A172 (cell line): ENCODE results near the gene INHBE. TPM values are rescaled to one million over a fixed set of nuclear protein-coding genes. Genes with fewer than 3 reads are reported as not detected.
"Not testable (repeated sequence)": the region's sequence is repeated elsewhere in the genome, so short reads cannot be mapped to it uniquely, and the experiment has no call there.

Experiments used
- DNase-seq: peaks from one replicate; pipeline ENCODE4 v3.0.0-alpha.2; 2015; ENCODE audit warnings: low spot score
- total RNA-seq: library from RNA; depleted of rRNA; stranded (reverse); fragments of >200 nt; shearing (Covaris generic); gene quantifications from 2 replicates; pipeline ENCODE4 v1.2.3, GENCODE V29; 2014; rRNA removed

INHBE gene
- total RNA-seq, 1 experiment from 2014 or later, result 0.17 TPM

DNA sequence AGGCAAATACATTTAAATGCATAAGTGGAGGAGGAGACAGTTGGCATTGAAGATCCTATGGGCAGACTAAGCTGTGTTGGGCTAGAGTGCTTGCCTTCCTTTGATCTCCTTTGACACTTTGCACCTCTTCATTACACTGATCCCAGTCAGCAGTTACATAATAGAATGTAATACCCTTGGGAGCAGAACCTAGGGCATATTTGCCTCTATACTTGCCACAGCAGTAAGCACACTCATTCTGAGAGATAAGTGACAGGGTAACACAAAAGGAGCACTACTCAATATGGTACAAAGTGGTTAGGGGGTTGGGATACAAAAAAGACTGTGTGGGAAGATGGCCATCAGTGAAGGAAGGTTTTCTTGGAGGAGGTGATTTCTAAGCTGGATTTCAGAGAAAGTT, 41.7 kb downstream of the INHBE start:
- no peak for DNase-seq

DNA sequence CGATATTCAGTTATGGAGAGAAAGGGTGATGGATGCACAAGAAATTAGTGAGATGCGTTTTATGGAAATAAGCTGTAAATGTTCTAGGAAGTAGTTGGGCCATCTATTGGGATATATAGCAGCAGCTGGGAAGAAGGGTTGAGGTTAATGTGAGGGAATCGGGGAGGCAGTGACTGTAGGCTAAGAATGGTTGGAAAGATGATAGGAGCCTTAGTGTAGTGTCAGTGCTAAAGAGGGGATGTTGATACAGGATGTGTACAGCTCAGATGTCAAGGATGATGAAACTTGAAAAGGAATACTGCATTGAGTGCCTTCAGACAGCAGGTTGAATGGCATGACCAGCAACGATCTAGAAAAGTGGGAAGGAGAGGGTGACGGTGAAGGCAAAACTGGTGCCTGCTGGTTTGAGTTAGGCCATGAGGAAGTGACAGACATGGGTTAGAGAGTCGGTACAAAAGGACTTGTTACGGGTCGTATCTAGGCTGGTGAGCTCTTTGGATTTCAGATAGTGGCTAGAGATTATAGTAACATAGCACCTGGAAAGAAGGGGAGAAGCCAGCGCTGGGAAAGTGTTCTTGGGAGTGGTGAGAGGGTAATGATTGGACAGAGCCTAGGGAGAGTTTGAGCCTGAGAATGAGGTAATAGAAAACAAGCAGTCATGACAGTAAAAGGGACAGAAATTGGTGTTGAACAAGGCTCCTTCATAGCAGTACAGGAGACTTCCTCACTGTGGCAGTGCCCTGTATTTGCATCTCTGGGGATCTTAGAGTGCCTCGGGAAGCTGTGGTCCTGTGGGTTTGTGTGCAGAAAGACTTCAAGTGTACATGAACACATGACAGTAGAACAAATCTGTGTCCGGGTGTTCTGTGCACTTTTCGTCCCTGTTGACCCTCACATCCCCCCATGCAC, 42.4 kb downstream of the INHBE start:
- no peak for DNase-seq

DNA sequence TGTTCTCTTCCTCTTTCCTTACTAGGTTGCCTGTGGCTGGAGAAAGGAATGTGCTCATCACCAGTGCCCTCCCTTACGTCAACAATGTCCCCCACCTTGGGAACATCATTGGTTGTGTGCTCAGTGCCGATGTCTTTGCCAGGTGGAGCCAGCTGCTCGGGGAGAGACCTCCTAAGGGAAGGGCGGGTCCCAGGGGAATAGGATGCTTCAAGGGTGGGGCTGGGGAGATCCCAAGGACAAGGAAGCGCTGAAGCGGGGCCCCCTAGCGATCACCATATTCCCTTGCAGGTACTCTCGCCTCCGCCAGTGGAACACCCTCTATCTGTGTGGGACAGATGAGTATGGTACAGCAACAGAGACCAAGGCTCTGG, 43.0 kb downstream of the INHBE start:
- no peak for DNase-seq

DNA sequence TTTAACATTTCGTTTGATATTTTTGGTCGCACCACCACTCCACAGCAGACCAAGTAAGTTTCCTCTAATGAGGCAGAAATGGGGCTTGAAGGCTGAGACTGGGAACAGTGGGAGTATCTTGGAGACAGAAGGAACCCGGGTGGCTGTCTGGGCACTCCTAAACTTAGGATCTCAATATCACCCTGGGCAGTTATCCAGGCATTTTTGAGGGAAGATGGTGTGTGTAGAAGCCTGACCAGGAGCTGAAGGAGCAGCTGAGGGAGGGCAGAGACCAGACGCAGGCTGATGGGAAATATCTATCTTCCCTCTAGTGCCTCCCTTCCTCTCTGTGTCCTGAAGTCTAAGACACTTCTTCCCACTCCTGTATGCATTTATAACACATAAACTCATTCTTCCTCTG, 43.5 kb downstream of the INHBE start:
- no peak for DNase-seq

DNA sequence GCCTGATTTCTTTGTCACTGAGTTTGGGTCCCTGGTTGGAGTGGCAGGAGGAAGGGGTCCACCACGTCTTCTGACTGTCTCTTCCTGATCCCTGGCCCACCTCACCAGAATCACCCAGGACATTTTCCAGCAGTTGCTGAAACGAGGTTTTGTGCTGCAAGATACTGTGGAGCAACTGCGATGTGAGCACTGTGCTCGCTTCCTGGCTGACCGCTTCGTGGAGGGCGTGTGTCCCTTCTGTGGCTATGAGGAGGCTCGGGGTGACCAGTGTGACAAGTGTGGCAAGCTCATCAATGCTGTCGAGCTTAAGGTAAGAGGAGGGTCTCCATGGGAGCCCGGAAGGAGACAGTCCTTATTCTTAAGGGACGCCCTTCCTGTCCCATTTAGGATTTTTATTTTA, 45.1 kb downstream of the INHBE start:
- no peak for DNase-seq

DNA sequence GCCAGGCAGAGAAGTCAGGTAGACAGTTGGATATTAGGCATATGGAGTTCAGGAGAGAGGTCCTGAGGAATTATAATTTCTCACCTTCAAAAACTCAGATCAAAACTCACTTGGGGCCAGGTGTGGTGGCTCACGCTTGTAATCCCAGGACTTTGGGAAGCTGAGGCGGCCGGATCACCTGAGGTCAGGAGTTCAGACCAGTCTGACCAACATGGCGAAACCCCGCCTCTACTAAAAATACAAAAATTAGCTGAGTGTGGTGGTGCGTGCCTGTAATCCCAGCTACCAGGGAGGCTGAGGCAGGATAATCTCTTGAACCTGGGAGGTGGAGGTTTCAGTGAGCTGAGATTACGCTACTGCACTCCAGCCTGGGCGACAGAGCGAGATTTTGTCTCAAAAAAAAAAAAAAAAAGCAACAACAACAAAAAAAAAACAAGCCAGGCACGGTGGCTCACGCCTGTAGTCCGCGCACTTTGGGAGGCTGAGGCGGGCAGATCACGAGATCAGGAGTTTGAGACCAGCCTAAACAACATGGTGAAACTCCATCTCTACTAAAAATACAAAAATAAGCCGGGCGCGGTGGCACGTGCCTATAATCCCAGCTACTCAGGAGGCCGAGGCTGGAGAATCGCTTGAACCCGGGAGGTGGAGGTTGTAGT, 47.3 kb downstream of the INHBE start:
- DNase-seq, result not testable (repeated sequence)

DNA sequence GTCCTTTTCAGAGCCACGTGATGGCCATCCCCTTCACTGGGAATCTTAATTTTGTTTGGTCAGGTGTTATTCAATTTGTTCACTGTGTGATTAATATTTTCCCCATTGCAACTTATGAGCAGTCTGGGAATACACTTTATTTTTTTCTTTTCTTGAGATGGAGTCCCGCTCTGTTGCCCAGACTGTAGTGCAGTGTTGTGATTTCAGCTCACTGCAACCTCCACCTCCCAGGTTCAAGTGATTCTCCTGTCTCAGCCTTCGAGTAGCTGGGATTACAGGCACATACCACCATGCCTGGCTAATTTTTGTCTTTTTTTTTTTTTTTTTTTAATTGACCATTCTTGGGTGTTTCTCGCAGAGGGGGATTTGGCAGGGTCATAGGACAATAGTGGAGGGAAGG, 51.4 kb downstream of the INHBE start:
- not testable (repeated sequence) for DNase-seq

Other genes with a start within 250 kb of the INHBE start
- gene NXPH4, start 238.5 kb upstream of the INHBE start, total RNA-seq, result 5.3 and 5.8 TPM in 2 replicates
- gene SHMT2, start 225.6 kb upstream of the INHBE start, total RNA-seq, result 208 and 223 TPM in 2 replicates
- 0.59 and 0.89 TPM in 2 replicates for gene STAC3, start 204.1 kb upstream of the INHBE start, total RNA-seq
- gene R3HDM2, start 24.3 kb upstream of the INHBE start, total RNA-seq, result 9.4 and 16.3 TPM in 2 replicates
- not detected in 2 replicates for gene INHBC, start 20.5 kb upstream of the INHBE start, total RNA-seq
- 0.19 and 4.1 TPM in 2 replicates for gene GLI1, start 4.5 kb downstream of the INHBE start, total RNA-seq
- 0.43 and 0.79 TPM in 2 replicates for gene ARHGAP9, start 24.6 kb downstream of the INHBE start, total RNA-seq
- 86.0 and 319 TPM in 2 replicates for gene MARS1, start 32.8 kb downstream of the INHBE start, total RNA-seq
- gene DDIT3, start 65.2 kb downstream of the INHBE start, total RNA-seq, result 45.3 and 46.9 TPM in 2 replicates
- gene MBD6, start 67.5 kb downstream of the INHBE start, total RNA-seq, result 2.3 and 11.8 TPM in 2 replicates
- 133 and 149 TPM in 2 replicates for gene DCTN2, start 91.9 kb downstream of the INHBE start, total RNA-seq
- 0.36 and 0.67 TPM in 2 replicates for gene KIF5A, start 94.7 kb downstream of the INHBE start, total RNA-seq
- gene PIP4K2C, start 135.9 kb downstream of the INHBE start, total RNA-seq, result 42.5 and 54.0 TPM in 2 replicates
- gene DTX3, start 149.5 kb downstream of the INHBE start, total RNA-seq, result 13.6 and 21.3 TPM in 2 replicates
- gene ARHGEF25, start 156.1 kb downstream of the INHBE start, total RNA-seq, result 20.6 and 23.0 TPM in 2 replicates
- 61.9 and 82.6 TPM in 2 replicates for gene B4GALNT1, start 177.9 kb downstream of the INHBE start, total RNA-seq
- 103 and 144 TPM in 2 replicates for gene OS9, start 238.8 kb downstream of the INHBE start, total RNA-seq